Measurements from ENCODE around the gene FHOD3. TPM values are rescaled to one million over a fixed set of nuclear protein-coding genes. Genes with fewer than 3 reads are reported as not detected.

Gene FHOD3
- total RNA-seq, 1 experiment from 2014 or later: 22.7 TPM

GRCh38 chr18:36441426-36442240, 144.1 kb downstream of the FHOD3 start:
- POLR2A ChIA-PET: no interaction called here
- BruUV-seq (replicated peaks): no TSS peak
- in situ Hi-C loops (cut with HindIII; ENCODE audit: low pct_unique_long_range_greater_than_20kb, low sequenced_read_pairs) (no loop called here), intact Hi-C loops (cut with micrococcal nuclease; ENCODE audit: unreplicated experiment) (no loop called here)
- no peak for DNase-seq (ENCODE audit: low read depth, low spot score)
- Histone ChIP-seq H3K4me1 (ENCODE audit: control insufficient read depth, insufficient read depth, low read length) (peaks cover 3% of the 10 kb centered on the region), H3K9me3 (ENCODE audit: control insufficient read depth, insufficient read depth, low read depth, low read length) (no peaks in the 10 kb centered on the region), H3K4me3 (ENCODE audit: low read depth in 2 of 2, low read length in 2 of 2) (no peak overlapping the region), H3K36me3 (ENCODE audit: control insufficient read depth, insufficient read depth, low read length) (no peaks in the 10 kb centered on the region), H3K27ac (ENCODE audit: low read length) (peak overlapping the region; percentile 39; the same call in 1 of the 2 replicates), H3K27me3 (ENCODE audit: control insufficient read depth, insufficient read depth, low read length) (no peaks in the 10 kb centered on the region)
- CTCF ChIA-PET: no interaction called here
- TF ChIP-seq CTCF (IDR thresholded peaks at IDR 0.05) (no peak), SIN3A (IDR thresholded peaks at IDR 0.05; ENCODE audit: borderline replicate concordance, insufficient read depth, low read depth, low read length) (no peak), TCF7L2 (IDR thresholded peaks at IDR 0.05; ENCODE audit: low read depth, low read length) (no peak), POLR2AphosphoS5 (IDR thresholded peaks at IDR 0.05; ENCODE audit: low read depth, low read length) (no peak), REST (IDR thresholded peaks at IDR 0.05; ENCODE audit: insufficient read depth in 1 of 2, low read depth in 2 of 2, low read length in 1 of 2) (no peak)
- no peak; the same call in 1 of the 2 replicates for ATAC-seq

DNA sequence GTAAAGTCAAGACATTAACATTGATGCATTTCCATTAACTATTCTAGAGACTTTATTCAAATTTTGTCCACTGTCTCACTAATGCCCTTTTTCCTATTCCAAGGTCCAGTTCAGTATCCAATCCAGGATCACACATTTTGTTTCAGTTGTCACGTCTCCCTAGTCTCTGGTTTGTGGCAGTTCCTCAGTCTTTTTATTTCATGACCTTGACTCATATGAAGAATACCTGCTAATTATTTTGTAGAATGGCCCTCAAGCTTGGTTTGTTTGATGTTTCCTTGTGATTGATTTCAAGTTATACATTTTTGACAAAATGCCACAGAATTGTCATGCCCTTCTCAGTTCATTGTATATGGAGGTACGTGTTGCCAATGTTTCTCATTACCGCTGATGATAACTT, 145.2 kb downstream of the FHOD3 start:
- no peak overlapping the region for H3K4me3 ChIP-seq (ENCODE audit: low read depth in 2 of 2, low read length in 2 of 2)
- ATAC-seq (no peak), DNase-seq (ENCODE audit: low read depth, low spot score) (no peak)
- no peaks in the 10 kb centered on the region for H3K9me3 ChIP-seq (ENCODE audit: control insufficient read depth, insufficient read depth, low read depth, low read length)
- POLR2A ChIA-PET: no interaction called here
- TF ChIP-seq REST (IDR thresholded peaks at IDR 0.05; ENCODE audit: insufficient read depth in 1 of 2, low read depth in 2 of 2, low read length in 1 of 2) (no peak), POLR2AphosphoS5 (IDR thresholded peaks at IDR 0.05; ENCODE audit: low read depth, low read length) (no peak), CTCF (IDR thresholded peaks at IDR 0.05) (no peak), SIN3A (IDR thresholded peaks at IDR 0.05; ENCODE audit: borderline replicate concordance, insufficient read depth, low read depth, low read length) (no peak), TCF7L2 (IDR thresholded peaks at IDR 0.05; ENCODE audit: low read depth, low read length) (no peak)
- H3K4me1 ChIP-seq (ENCODE audit: control insufficient read depth, insufficient read depth, low read length): peaks cover 3% of the 10 kb centered on the region
- CTCF ChIA-PET: no interaction called here
- H3K27ac ChIP-seq (ENCODE audit: low read length): no peak overlapping the region
- intact Hi-C loops (cut with micrococcal nuclease; ENCODE audit: unreplicated experiment) (no loop called here), in situ Hi-C loops (cut with HindIII; ENCODE audit: low pct_unique_long_range_greater_than_20kb, low sequenced_read_pairs) (no loop called here)
- no TSS peak for BruUV-seq (replicated peaks)
- no peaks in the 10 kb centered on the region for H3K27me3 ChIP-seq (ENCODE audit: control insufficient read depth, insufficient read depth, low read length)
- H3K36me3 ChIP-seq (ENCODE audit: control insufficient read depth, insufficient read depth, low read length): no peaks in the 10 kb centered on the region

Measured in Panc1 (cell line).